ENCODE data around the gene PAK6.

PAK6 gene

GRCh38 chr15:40246496-40247280 lies 7.8 kb downstream of the PAK6 start:
- TF ChIP-seq CTCF (conservative IDR thresholded peaks at IDR 0.05; ENCODE audit: low read length), result no peak
- H3K4me3 ChIP-seq (ENCODE audit: low read length), result no peak overlapping the region
- DNase-seq (ENCODE audit: low read depth), result no peak

GRCh38 chr15:40247406-40247971 lies 8.6 kb downstream of the PAK6 start:
- no peak overlapping the region for H3K4me3 ChIP-seq (ENCODE audit: low read length)
- TF ChIP-seq CTCF (conservative IDR thresholded peaks at IDR 0.05; ENCODE audit: low read length), result no peak
- no peak for DNase-seq (ENCODE audit: low read depth)

GRCh38 chr15:40248006-40248783 lies 9.3 kb downstream of the PAK6 start:
- no peak for DNase-seq (ENCODE audit: low read depth)
- no peak overlapping the region for H3K4me3 ChIP-seq (ENCODE audit: low read length)
- TF ChIP-seq CTCF (conservative IDR thresholded peaks at IDR 0.05; ENCODE audit: low read length), result no peak

- no peak overlapping the region for H3K4me3 ChIP-seq (ENCODE audit: low read length)
- peak; percentile 41 for DNase-seq (ENCODE audit: low read depth)
Observed at GRCh38 chr15:40249477-40250303, 10.8 kb downstream of the PAK6 start.

GRCh38 chr15:40250304-40250656 lies 11.4 kb downstream of the PAK6 start:
- H3K4me3 ChIP-seq (ENCODE audit: low read length), result no peak overlapping the region
- no peak for TF ChIP-seq CTCF (conservative IDR thresholded peaks at IDR 0.05; ENCODE audit: low read length)
- no peak for DNase-seq (ENCODE audit: low read depth)

More at GRCh38 chr15:40249477-40250303, 10.8 kb downstream of the PAK6 start:
- TF ChIP-seq CTCF (conservative IDR thresholded peaks at IDR 0.05; ENCODE audit: low read length), result no peak

GRCh38 chr15:40250771-40251483 lies 12.1 kb downstream of the PAK6 start:
- no peak overlapping the region for H3K4me3 ChIP-seq (ENCODE audit: low read length)
- no peak for DNase-seq (ENCODE audit: low read depth)
- no peak for TF ChIP-seq CTCF (conservative IDR thresholded peaks at IDR 0.05; ENCODE audit: low read length)
